ENCODE results near the gene PUSL1. TPM values are rescaled to one million over a fixed set of nuclear protein-coding genes. Genes with fewer than 3 reads are reported as not detected.

PUSL1 gene
- polyA plus RNA-seq, 1 donor (not counting 4 experiments of a cell fraction or from before 2014, with no cell fraction given): 11.4 TPM

DNA sequence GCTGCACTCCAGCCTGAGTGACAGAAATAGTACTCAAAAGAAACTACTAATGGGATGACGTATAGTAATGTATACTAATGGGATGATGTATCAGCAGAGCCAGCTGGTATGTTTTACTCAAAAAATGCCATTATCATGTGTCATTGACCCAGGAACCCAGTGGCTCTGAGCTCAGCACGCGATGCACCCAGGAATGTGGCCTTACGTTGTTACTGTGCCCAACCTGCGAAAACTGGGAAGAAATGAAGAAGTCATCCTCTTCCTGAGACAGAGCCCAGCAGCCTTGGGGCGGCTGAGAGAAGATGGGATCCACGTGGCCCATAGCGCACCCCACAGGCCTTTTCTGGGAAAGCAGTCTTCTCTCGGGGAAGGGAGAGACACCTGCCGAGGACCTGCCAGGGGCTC lies 43.5 kb upstream of the PUSL1 start:
- Histone ChIP-seq H3K9me3 (ENCODE audit: control insufficient read depth, low read depth, low read length) (no peaks in the 10 kb centered on the region), H3K36me3 (ENCODE audit: control insufficient read depth in 2 of 2, extremely low read depth in 1 of 2, insufficient read depth in 2 of 2, low read length in 2 of 2) (peaks cover 36 to 39% of the 10 kb centered on the region in 2 experiments), H3K27ac (ENCODE audit: control insufficient read depth, insufficient read depth, low read length) (peak overlapping the region; percentile 67), H4K20me1 (ENCODE audit: control insufficient read depth, extremely low read depth, insufficient read depth, low read length) (peaks cover 13% of the 10 kb centered on the region), H3K27me3 (ENCODE audit: control insufficient read depth, extremely low read depth, insufficient read depth, low read length) (no peaks in the 10 kb centered on the region), H3K9ac (ENCODE audit: control insufficient read depth, extremely low read depth, insufficient read depth, low read length) (no peak overlapping the region), H3K9me1 (ENCODE audit: control insufficient read depth, extremely low read depth, insufficient read depth, low read length) (no peaks in the 10 kb centered on the region), H2AFZ (ENCODE audit: control insufficient read depth, low read length) (no peak overlapping the region), H3K4me3 (ENCODE audit: control insufficient read depth in 2 of 3, extremely low read depth in 1 of 3, insufficient read depth in 2 of 3, low read depth in 1 of 3, low read length in 3 of 3) (no peak overlapping the region), H3K4me2 (ENCODE audit: control insufficient read depth, extremely low read depth, insufficient read depth, low read depth, low read length) (no peak overlapping the region), H3K79me2 (ENCODE audit: control insufficient read depth, insufficient read depth, low read length) (peaks cover 37% of the 10 kb centered on the region), H3K4me1 (ENCODE audit: control insufficient read depth, extremely low read depth, insufficient read depth, low read length) (peaks cover 9% of the 10 kb centered on the region)
- TF ChIP-seq, protein P1, sequence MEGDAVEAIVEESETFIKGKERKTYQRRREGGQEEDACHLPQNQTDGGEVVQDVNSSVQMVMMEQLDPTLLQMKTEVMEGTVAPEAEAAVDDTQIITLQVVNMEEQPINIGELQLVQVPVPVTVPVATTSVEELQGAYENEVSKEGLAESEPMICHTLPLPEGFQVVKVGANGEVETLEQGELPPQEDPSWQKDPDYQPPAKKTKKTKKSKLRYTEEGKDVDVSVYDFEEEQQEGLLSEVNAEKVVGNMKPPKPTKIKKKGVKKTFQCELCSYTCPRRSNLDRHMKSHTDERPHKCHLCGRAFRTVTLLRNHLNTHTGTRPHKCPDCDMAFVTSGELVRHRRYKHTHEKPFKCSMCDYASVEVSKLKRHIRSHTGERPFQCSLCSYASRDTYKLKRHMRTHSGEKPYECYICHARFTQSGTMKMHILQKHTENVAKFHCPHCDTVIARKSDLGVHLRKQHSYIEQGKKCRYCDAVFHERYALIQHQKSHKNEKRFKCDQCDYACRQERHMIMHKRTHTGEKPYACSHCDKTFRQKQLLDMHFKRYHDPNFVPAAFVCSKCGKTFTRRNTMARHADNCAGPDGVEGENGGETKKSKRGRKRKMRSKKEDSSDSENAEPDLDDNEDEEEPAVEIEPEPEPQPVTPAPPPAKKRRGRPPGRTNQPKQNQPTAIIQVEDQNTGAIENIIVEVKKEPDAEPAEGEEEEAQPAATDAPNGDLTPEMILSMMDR (optimal IDR thresholded peaks at IDR 0.05 in 1 of 3, IDR thresholded peaks at IDR 0.05 in 1 of 3, conservative IDR thresholded peaks at IDR 0.05 in 1 of 3; ENCODE audit: extremely low read depth in 1 of 3, insufficient read depth in 2 of 3, low read length in 3 of 3): peak; percentile 57 to 58 (median 57)
- no peak for TF ChIP-seq EZH2 (IDR thresholded peaks at IDR 0.05; ENCODE audit: low read length)
- dilution Hi-C loops (cut with MboI; ENCODE audit: extremely low pct_ligation_motif_present, low sequenced_read_pairs): no loop called here
- FAIRE-seq (peak; percentile 52), DNase-seq (ENCODE audit: low read depth, low spot score) (peak; percentile 95)

DNA sequence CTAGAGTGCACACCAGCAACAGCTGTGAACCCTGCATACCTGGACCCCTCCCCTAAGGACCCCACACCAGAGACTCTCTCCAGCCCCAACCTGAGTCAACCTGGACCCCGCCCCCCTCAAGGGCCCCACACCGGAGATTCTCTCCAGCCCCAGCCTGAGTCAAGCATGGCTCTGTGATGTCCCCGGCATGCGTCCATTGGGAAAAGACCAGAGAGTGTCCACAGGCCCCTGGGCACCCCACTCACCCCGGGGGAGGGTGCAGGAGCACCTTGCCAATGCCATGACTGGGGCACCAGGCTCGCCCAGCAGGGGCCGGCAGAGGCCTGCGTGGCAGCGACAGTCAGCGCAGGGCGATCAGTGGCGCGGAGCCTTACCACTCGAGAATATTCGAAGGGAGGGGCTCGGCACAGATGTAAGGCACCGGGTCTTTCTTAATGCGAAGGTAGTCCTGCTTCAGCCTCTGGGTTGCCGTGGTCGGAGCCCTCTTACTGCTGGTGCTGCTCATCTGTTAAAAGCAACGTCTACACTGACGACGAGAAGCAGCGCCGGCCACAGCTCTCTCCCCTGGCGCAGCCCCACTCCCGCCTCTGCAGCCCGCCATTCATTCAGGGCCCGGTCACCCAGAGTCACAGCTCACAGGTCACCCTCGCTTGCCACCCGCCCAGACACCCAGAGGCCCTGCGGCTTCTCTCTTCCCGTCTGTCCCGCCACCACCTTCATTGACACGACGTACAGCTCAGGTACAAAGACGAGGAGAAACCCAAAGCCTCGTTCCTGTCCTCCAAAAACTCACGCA lies 40.7 kb upstream of the PUSL1 start:
- H3K79me2 ChIP-seq (ENCODE audit: control insufficient read depth, insufficient read depth, low read length): peaks cover 64% of the 10 kb centered on the region
- H4K20me1 ChIP-seq (ENCODE audit: control insufficient read depth, extremely low read depth, insufficient read depth, low read length): peaks cover 22% of the 10 kb centered on the region
- H3K27ac ChIP-seq (ENCODE audit: control insufficient read depth, insufficient read depth, low read length): no peak overlapping the region
- H3K9ac ChIP-seq (ENCODE audit: control insufficient read depth, extremely low read depth, insufficient read depth, low read length): no peak overlapping the region
- no peak for FAIRE-seq
- no peak overlapping the region for H2AFZ ChIP-seq (ENCODE audit: control insufficient read depth, low read length)
- peaks cover 29% of the 10 kb centered on the region for H3K4me1 ChIP-seq (ENCODE audit: control insufficient read depth, extremely low read depth, insufficient read depth, low read length)
- no peak overlapping the region for H3K4me2 ChIP-seq (ENCODE audit: control insufficient read depth, extremely low read depth, insufficient read depth, low read depth, low read length)
- H3K27me3 ChIP-seq (ENCODE audit: control insufficient read depth, extremely low read depth, insufficient read depth, low read length): no peaks in the 10 kb centered on the region
- peaks cover 7% of the 10 kb centered on the region for H3K9me1 ChIP-seq (ENCODE audit: control insufficient read depth, extremely low read depth, insufficient read depth, low read length)
- H3K36me3 ChIP-seq (ENCODE audit: control insufficient read depth in 2 of 2, extremely low read depth in 1 of 2, insufficient read depth in 2 of 2, low read length in 2 of 2): peaks cover 28 to 33% of the 10 kb centered on the region in 2 experiments
- dilution Hi-C loops (cut with MboI; ENCODE audit: extremely low pct_ligation_motif_present, low sequenced_read_pairs): no loop called here
- no peaks in the 10 kb centered on the region for H3K9me3 ChIP-seq (ENCODE audit: control insufficient read depth, low read depth, low read length)
- no peak for DNase-seq (ENCODE audit: low read depth, low spot score)
- no peak overlapping the region for H3K4me3 ChIP-seq (ENCODE audit: control insufficient read depth in 2 of 3, extremely low read depth in 1 of 3, insufficient read depth in 2 of 3, low read depth in 1 of 3, low read length in 3 of 3)
- TF ChIP-seq, protein P1 (optimal IDR thresholded peaks at IDR 0.05 in 1 of 3, IDR thresholded peaks at IDR 0.05 in 1 of 3, conservative IDR thresholded peaks at IDR 0.05 in 1 of 3; ENCODE audit: extremely low read depth in 1 of 3, insufficient read depth in 2 of 3, low read length in 3 of 3): no peak
- TF ChIP-seq EZH2 (IDR thresholded peaks at IDR 0.05; ENCODE audit: low read length): no peak

Measured in keratinocyte (primary cell).